Lower lobe of right lung (tissue), 2 donors: Measurements from ENCODE around the gene MCM9. TPM values are rescaled to one million over a fixed set of nuclear protein-coding genes. Genes with fewer than 3 reads are reported as not detected.
"Not testable (repeated sequence)": the region's sequence is repeated elsewhere in the genome, so short reads cannot be mapped to it uniquely, and the experiment has no call there.

ENCODE experiments used
- ATAC-seq, 2 donors: fragments of 200-7000 bp; cut with Tn5 transposase; one replicate each; pipeline ENCODE4 v1.9.1; 2020 to 2022; ENCODE audit warnings: mild to moderate bottlenecking in 2 of 2, moderate library complexity in 2 of 2
- DNase-seq: peaks from one replicate; pipeline ENCODE4 v3.0.0-alpha.2; 2020
- H3K27ac ChIP-seq: fragments of 200-600 bp; one replicate; pipeline ENCODE4 v1.8.0; 2022
- H3K27me3 ChIP-seq: fragments of 200-600 bp; one replicate; pipeline ENCODE4 v1.8.0; 2022; ENCODE audit warnings: low read depth
- H3K36me3 ChIP-seq: fragments of 200-600 bp; one replicate; pipeline ENCODE4 v1.8.0; 2022; ENCODE audit warnings: mild to moderate bottlenecking
- H3K4me1 ChIP-seq: fragments of 200-600 bp; one replicate; pipeline ENCODE4 v1.8.0; 2022
- H3K4me3 ChIP-seq: fragments of 200-600 bp; one replicate; pipeline ENCODE4 v1.8.0; 2022; ENCODE audit warnings: mild to moderate bottlenecking
- H3K9me3 ChIP-seq: fragments of 200-600 bp; one replicate; pipeline ENCODE4 v1.8.0; 2022
- intact Hi-C: fragments of 100-400 bp; cut with DNase I; formaldehyde crosslinking; loops from one replicate; pipeline ENCODE4 v1.11.0; 2022
- total RNA-seq: library from RNA; stranded (reverse); fragmentation: NEBNext Ultra II Directional; extraction: Animal tissue kit (Norgen Biotek cat#: 25700); gene quantifications from one replicate; pipeline ENCODE4 v1.2.1, GENCODE V29; 2021
- TF ChIP-seq, protein P1 (sequence below): fragments of 200-600 bp; IDR thresholded peaks from one replicate; pipeline ENCODE4 v1.8.0; 2022; ENCODE audit warnings: antibody characterized with exemption, mild to moderate bottlenecking
- donor health status: DM: no; HTN: yes; CAD: no; lungs with severe emphysema.

MCM9 gene
- total RNA-seq, 1 donor from 2014 or later = 23.6 TPM

DNA sequence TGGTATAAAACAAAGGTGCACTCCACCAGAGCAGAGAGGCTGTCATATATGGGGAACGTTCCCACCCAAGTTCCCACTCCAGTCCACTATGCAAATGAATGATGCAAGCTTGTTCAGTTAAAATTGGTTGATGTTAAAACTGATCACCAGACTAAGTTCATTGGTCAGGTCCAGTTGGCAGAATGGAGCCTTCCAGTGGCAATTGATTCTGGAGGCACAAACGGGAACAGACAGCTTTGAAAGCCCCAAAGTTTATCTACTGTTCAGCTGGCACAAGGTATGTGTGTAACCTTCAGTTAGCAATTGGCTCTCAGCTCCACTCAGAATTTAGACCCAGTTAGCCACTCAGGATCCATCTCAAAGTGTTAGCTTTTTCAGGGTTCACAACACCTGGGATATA lies 164.1 kb downstream of the MCM9 start:
- no peaks in the 10 kb centered on the region for H3K27me3 ChIP-seq
- no peaks in the 10 kb centered on the region for H3K36me3 ChIP-seq
- H3K4me1 ChIP-seq = no peaks in the 10 kb centered on the region
- DNase-seq (no peak), ATAC-seq (no peak)
- H3K27ac ChIP-seq = no peak overlapping the region
- no peaks in the 10 kb centered on the region for H3K9me3 ChIP-seq
- intact Hi-C loops = no loop called here
- TF ChIP-seq, protein P1, sequence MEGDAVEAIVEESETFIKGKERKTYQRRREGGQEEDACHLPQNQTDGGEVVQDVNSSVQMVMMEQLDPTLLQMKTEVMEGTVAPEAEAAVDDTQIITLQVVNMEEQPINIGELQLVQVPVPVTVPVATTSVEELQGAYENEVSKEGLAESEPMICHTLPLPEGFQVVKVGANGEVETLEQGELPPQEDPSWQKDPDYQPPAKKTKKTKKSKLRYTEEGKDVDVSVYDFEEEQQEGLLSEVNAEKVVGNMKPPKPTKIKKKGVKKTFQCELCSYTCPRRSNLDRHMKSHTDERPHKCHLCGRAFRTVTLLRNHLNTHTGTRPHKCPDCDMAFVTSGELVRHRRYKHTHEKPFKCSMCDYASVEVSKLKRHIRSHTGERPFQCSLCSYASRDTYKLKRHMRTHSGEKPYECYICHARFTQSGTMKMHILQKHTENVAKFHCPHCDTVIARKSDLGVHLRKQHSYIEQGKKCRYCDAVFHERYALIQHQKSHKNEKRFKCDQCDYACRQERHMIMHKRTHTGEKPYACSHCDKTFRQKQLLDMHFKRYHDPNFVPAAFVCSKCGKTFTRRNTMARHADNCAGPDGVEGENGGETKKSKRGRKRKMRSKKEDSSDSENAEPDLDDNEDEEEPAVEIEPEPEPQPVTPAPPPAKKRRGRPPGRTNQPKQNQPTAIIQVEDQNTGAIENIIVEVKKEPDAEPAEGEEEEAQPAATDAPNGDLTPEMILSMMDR = no peak
- no peak overlapping the region for H3K4me3 ChIP-seq

DNA sequence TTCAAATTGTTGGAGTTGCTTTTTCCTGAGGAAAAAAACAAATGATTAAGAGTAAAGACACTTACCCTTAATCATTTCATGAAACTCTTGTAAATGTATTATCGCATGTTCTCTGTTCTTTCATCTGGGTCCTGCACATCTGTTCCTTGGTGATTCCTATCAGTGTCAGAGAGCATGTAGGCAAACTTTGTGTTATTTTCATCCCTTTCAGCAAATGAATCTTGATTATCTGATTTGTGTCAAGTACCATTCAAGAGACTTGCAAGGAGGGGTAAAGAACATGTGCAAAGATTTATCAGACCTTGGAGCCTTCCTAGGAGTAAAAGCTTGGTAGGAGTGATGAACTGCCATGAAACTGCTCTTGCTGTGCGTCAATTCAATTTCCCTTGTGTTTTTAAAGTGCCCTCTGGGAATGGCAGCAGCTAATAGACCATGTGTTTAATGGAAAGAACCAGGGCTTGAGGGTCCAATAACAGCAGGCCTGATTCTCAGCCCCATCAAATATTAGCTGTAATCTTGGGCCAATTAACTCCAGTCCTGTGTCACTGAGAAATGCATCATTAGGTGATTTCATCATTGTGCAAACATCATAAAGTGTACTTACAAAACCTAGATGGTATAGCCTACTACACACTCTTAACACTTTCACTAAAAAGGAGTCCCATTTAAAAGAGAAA lies 164.7 kb downstream of the MCM9 start:
- H3K27ac ChIP-seq = no peak overlapping the region
- no peaks in the 10 kb centered on the region for H3K36me3 ChIP-seq
- no peaks in the 10 kb centered on the region for H3K4me1 ChIP-seq
- ATAC-seq (no peak), DNase-seq (no peak)
- no peaks in the 10 kb centered on the region for H3K27me3 ChIP-seq
- H3K9me3 ChIP-seq = no peaks in the 10 kb centered on the region
- TF ChIP-seq, protein P1 = no peak
- intact Hi-C loops = no loop called here
- H3K4me3 ChIP-seq = no peak overlapping the region

DNA sequence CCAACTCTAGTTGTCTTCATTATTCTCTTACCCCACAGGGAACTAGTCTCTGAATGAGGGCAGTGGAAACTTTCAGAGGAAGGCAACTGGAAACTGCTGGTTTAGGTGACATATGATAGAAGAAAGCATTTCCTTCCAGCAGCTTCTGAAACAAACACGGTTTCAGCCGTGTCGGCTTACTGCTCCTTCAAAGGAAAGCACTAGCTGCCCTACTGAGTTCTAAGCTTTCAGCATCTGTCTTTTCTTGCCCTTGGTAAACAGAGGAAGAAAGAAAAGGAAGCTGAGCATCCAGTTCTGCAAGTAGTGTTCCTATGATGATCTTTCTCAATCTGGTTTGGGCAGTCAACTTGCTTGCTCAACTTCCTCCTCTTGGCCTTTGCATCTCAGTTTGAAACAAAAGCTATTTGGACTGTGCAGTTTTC lies 166.0 kb downstream of the MCM9 start:
- Histone ChIP-seq H3K4me3 (no peak overlapping the region), H3K36me3 (no peaks in the 10 kb centered on the region), H3K27ac (peak overlapping the region; percentile 66), H3K9me3 (no peaks in the 10 kb centered on the region), H3K4me1 (no peaks in the 10 kb centered on the region), H3K27me3 (no peaks in the 10 kb centered on the region)
- ATAC-seq (peak; percentile 57 to 70), DNase-seq (no peak)
- TF ChIP-seq, protein P1 = no peak
- intact Hi-C loops = no loop called here

DNA sequence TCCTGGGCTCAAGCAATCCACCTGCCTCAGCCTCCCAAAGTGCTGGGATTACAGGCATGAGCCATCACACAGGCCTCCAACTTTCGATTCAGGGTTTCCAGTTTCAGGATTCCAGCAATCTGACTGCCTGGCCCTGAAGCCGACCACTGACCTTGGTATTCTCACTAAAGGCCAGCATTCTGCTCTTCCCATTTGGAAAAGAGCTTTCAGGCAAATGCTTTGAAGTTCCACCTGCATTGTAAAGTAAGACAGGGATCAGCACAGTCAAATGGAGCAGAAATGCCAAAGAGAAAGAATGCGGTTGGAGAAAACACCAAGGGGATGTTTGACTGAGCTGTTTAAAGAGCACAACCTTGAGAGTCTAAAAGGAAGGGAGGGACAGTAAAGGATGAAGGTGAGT lies 166.5 kb downstream of the MCM9 start:
- TF ChIP-seq, protein P1 = no peak
- H3K36me3 ChIP-seq = no peaks in the 10 kb centered on the region
- intact Hi-C loops = no loop called here
- DNase-seq (no peak), ATAC-seq (no peak)
- no peaks in the 10 kb centered on the region for H3K9me3 ChIP-seq
- no peaks in the 10 kb centered on the region for H3K4me1 ChIP-seq
- no peak overlapping the region for H3K4me3 ChIP-seq
- H3K27me3 ChIP-seq = no peaks in the 10 kb centered on the region
- H3K27ac ChIP-seq = peak overlapping the region; percentile 66

DNA sequence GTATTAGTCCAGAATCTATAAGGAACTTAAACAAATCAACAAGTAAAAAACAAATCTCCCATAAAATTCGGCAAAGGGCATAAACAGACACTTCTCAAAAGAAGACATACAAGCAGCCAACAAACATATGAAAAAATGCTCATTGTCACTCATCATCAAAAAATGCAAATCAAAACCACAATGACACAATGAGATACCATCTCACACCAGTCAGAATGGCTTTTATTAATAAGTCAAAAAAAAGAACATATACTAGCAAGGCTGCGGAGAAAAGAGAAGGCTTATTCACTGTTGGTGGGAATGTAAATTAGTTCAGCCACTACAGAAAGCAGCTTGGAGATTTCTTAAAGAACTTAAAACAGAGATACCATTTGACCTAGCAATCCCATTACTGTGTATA lies 169.6 kb downstream of the MCM9 start:
- H3K27ac ChIP-seq, H3K4me3 ChIP-seq, ATAC-seq, H3K9me3 ChIP-seq, H3K36me3 ChIP-seq, H3K4me1 ChIP-seq, DNase-seq, intact Hi-C loops, H3K27me3 ChIP-seq: not testable (repeated sequence)

DNA sequence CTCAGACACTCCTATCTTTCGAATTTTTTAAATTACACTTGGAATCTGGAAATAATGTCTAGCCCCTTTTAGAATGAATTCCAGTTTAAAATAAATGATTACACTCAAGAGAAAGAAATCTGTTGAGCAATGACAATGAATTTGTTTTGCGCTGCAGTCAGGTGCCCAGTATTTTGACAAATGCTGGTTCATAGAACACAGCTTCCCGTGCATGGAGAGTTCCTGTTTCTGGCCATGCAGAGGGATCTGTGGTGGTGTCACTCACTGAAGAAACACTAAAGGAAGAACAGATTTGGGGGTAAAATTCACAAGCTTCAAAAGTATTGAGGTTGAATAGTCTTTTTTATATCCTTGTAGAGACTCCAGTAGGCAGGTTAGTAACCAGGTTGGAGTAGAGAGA lies 170.2 kb downstream of the MCM9 start:
- no peak overlapping the region for H3K4me3 ChIP-seq
- H3K4me1 ChIP-seq = no peaks in the 10 kb centered on the region
- no peaks in the 10 kb centered on the region for H3K27me3 ChIP-seq
- H3K9me3 ChIP-seq = no peaks in the 10 kb centered on the region
- DNase-seq = no peak
- H3K27ac ChIP-seq = no peak overlapping the region
- H3K36me3 ChIP-seq = no peaks in the 10 kb centered on the region
- peak in 1 of 2 donors; percentile 39 for ATAC-seq
- TF ChIP-seq, protein P1 = no peak
- intact Hi-C loops = no loop called here

Other genes with a start within 250 kb of the MCM9 start
- gene ASF1A, start 41.0 kb downstream of the MCM9 start, total RNA-seq = 25.9 TPM
- 15.9 TPM for gene FAM184A, start 143.5 kb upstream of the MCM9 start, total RNA-seq